Ishikawa (cell line): Measurements from ENCODE around the gene PBX2.

ENCODE experiments used
- CEBPB ChIP-seq: IDR thresholded peaks from 2 replicates; pipeline ENCODE4 v1.6.1; 2012
- EGR1 ChIP-seq: IDR thresholded peaks from 2 replicates; pipeline ENCODE4 v1.6.1; 2012
- NFIC ChIP-seq: IDR thresholded peaks from 2 replicates; pipeline ENCODE4 v1.6.1; 2012
- TAF1 ChIP-seq: IDR thresholded peaks from 2 replicates; pipeline ENCODE4 v1.6.1; 2012; ENCODE audit warnings: low read depth, mild to moderate bottlenecking
- TEAD4 ChIP-seq: IDR thresholded peaks from 2 replicates; pipeline ENCODE4 v1.6.1; 2012
- ZBTB7A ChIP-seq: IDR thresholded peaks from 2 replicates; pipeline ENCODE4 v1.6.1; 2012; ENCODE audit warnings: low read depth

Gene PBX2

GRCh38 chr6:32137454-32137853, 52.5 kb downstream of the PBX2 start:
- no peak for TF ChIP-seq EGR1
- TF ChIP-seq CEBPB, result no peak
- no peak for TF ChIP-seq NFIC
- TF ChIP-seq ZBTB7A, result no peak
- TF ChIP-seq TAF1, result no peak
- TF ChIP-seq TEAD4, result no peak
